HG02943 (cell line): ENCODE data around the gene TAF3.
"Not testable (repeated sequence)": the region's sequence is repeated elsewhere in the genome, so short reads cannot be mapped to it uniquely, and the experiment has no call there.

Source experiments
- ATAC-seq: cut with Tn5 transposase; IDR thresholded peaks from one replicate; pipeline ENCODE4 v1.9.1; 2021; ENCODE audit warnings: mild to moderate bottlenecking, low read depth, moderate library complexity; ENCODE audit not compliant: unreplicated experiment

The TAF3 gene

DNA sequence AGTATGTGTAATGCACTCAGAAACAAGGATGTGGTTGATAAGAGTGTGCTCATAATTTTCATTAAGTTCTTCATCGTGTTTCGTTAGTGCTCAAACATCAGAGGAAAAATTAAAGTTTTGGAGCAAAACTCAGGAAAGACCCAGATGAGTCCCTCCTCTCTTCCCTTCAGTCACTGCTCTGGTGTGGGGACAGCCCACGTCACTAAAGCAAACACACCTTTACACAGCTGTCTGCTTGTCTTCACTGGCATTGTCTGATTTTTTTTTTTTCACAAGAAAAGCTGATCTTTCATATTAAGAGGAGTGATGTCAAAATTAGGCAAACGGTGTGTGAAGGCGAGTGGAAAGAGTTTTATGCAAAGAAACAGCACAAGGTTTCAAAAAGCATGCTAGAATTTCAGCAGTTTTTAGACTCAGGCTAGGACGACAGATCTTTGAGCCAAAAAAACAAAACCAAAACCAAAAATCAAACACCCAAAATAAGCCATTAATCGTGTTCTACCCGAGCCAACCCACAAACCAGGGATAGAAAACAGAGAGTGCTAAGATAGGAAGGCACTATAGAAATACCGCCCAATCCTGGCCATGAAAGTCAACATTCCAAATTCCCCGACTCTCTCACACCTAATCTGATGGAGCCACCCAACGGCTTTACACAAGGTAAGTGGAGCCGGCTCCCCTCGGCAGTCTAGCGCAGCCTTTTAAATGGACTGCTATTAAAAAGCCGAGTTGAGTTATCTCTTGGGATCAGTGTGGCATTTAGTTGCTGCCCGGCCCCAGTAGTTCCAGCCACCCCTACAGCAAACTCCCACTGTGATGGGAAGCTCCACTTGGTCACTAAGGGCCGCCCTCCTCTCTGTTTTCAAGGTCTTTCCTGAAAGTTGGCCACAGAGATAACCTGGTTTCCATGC, 208.3 kb downstream of the TAF3 start:
- no peak for ATAC-seq

- not testable (repeated sequence) for ATAC-seq
Observed at GRCh38 chr10:8031211-8031610, 212.9 kb downstream of the TAF3 start.

DNA sequence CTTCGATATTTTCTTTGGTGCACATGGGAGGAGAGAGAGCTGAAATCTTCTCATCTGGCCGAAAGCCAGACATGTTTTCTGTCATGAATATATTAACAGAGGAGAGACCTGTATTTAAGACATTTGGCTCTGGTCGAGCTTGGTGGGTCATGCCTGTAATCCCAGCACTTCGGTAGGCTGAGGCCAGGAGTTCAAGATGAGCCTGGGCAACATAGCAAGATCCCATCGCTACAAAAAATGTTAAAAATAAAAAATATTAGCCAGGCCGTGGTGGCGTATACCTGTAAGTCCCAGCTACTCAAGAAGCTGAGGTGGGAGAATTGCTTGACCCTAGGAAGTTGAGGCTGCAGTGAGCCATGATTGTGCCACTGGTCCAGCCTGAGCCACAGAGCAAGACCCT, 214.3 kb downstream of the TAF3 start:
- ATAC-seq = no peak

DNA sequence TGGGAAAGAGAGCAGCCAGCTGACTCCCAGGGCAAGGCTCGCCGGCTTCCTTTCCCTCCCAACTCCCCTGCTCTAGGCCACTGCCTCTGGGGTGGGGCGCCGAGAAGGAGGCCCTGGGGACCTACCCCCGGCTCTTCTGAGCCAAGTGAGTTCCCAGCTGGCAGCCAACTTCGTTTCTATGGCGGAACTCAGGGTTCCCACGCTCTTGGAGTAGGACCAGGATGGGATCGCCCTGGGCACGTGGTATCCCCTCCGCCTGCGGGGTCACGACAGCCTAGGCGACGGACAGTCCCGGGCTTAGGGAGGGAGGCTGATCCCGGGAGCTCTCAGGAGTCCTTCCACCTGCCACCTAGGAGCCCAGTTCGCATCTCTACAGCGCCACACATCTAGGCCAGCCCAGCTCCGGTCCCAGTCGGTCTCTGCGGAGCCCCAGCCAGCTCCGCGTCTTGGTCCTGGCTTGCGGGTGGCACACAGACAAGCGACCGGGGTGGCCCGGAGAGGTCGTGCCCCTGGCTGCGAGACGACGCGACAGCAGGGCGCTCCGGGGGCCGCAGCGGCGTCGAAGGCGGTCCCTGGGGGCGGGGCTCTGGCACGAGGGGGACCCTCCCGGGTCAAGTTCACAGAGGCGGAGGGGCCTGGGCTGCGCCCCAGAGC, 215.6 kb downstream of the TAF3 start:
- no peak for ATAC-seq

DNA sequence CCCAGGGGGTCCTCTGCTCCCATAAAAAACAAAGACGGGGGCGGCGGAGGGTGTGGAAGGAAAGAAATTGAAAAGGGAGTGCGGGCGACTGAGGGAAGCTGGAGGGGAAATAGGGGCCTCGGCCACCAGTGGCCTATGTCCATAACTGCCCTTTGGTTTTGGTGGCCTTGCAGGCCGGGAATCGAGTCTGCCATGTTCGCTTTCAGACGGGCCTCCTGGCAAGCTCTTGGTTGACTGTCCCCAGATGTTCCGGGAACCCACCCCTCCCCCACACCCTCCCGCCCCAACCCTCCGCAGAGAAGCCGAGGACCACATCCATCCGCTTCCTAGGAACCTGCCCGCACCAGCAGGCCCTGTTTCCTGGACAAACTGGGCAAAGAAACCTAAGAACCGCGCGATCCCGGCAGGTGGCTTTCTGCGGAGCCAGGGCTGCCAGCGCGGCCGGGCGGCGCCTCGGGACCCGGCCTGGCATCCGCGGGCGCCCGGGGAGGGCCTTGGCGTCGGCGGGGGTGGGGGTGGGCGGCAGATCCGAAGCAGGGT, 216.2 kb downstream of the TAF3 start:
- ATAC-seq = no peak

DNA sequence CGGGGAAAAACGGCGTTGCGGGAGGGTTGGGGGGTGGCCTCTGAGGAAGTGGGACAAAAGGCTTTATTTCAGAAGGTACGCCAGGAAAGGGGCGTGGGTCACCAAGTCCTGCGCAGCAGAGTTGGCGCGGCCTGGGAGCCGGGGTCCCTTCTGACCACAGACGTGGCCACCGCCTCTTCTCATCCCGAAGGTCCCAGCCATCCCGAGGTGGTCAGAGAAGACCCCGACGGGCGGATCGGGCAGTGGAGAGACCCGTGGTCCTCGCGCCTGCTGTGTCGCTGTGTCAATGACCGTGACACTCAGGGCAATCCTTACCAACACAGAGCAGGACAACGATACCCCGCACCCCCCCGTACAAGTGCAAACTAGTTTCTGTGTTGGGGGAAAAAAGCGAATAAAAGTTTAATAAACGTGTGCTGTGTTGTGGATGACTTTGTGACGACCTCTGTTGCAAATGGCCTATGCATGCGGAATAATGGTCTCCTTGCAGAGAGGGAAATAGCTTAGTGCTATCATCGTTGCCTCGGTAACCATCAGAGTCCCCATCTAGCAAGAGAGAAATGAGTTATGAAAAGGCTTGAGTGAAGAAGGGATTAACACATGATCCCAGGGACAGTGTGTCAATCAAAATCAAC, 216.8 kb downstream of the TAF3 start:
- ATAC-seq = no peak

GRCh38 chr10:8035641-8036470, 217.6 kb downstream of the TAF3 start:
- ATAC-seq = no peak

DNA sequence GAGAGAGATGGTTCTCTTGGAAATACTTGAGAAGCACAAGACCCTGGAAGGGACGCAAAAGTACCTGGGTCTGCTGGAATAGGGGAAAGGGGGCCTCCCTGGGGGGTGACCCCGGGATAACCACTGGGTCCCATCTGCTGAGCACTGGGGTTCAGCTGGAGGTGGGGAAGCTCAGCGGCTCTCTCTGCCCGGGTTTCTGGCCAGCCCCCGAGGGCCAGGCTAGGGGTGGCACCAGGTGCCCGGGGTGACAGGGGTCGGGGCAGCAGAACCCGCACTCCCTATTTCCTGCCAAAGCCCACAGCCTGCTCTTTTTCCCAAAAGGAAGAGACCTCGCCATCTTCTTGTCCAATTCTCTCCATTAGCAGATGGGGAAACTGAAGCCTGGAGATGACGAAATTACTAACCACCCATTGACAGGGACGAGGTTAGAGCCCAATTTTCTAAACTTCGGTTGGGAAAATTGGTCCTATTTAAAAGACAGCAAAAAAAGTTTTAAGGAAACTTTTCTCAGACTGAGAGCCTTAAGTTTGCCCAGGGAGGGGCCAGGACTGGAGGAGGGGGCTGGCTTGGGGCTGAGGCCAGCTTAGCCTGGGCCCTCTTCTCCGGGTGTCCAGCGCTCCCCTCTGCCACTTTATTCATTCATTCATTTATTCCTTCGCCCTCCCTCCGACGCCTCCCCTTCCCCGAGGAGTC, 218.3 kb downstream of the TAF3 start:
- ATAC-seq = no peak

GRCh38 chr10:8037199-8037801, 219.0 kb downstream of the TAF3 start:
- ATAC-seq = no peak

DNA sequence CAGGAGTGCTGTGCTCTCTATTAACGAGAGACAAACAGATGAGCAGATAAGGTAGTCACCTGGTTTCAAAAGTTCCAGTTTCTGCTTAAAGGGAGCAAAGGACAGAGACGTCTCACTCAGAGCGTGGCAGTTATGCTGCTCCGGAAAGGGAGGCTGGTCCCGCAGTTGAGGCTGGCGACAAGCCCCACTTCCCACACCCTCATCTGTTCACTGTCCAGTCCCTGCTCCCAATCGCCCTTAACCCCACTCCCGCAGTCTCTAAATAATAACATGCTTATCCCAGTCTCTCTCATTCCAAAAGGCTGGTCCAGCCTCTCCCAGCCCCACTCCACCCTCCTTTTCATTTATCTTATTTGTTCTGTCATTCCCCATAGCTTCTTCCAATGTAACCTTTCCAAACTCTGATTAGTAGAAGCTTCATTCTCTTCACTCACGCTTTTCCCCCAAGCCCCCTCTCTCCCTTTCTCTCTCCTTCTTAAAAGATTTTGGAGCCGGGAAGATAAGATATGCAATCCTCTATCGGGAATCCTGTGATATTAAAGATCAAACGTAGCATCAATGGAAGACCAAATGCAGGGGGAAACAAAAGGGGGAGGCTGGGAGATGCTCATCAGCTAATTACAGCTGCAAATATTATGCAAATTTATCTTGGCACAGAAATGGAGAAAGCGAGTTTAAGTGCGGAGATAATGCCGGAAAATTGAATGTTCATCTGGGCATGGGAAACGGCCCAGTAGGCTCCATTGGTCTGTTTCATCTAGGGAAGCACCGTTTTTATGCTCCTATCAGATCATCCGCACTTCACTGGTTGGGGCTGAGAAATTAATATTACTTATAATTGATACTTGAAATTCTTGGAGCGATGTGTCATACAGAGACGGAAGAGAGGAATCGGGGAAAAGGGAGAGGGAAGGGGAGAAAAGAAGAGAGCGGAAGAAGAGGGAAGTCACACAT, 219.9 kb downstream of the TAF3 start:
- ATAC-seq = no peak

GRCh38 chr10:8039321-8039881, 221.1 kb downstream of the TAF3 start:
- ATAC-seq = no peak

GRCh38 chr10:8040651-8041050, 222.3 kb downstream of the TAF3 start:
- ATAC-seq = no peak

- no peak for ATAC-seq
Observed at GRCh38 chr10:8041284-8041991, 223.1 kb downstream of the TAF3 start.

DNA sequence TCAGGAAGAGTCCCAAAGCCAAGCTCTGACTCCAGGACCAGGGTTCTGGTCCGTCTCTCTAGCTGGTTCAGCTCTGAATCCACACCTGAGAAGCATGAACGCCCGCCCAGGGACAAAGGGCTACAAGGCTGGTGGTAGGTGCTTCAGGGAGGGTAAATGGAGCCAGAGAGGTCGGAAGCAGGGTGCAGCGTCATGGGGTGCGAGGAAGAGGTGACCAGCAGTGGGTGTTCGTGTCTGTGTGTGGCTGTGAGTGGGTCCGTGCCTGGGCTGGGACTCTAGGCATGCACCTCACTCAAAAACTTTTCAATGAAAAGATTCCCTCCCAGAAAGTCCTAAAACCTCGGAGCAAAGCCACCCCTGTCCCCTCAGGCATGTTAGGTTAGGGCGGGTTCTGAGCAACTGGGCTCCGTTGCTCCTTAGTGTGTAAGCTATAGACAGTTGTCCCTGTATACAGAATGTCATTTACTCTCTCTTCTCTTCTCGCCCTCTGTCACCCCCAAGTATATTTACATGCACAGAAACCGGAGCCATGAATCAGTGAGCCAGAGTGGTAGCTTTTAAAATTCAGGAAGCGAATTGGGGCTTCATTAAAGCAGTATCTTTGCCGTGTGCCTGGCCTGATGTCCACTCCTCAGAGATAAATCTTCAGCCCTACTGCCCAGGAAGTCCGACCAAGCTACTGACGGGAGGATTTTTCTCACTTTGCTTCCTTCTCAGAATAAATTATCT, 223.9 kb downstream of the TAF3 start:
- ATAC-seq = no peak

DNA sequence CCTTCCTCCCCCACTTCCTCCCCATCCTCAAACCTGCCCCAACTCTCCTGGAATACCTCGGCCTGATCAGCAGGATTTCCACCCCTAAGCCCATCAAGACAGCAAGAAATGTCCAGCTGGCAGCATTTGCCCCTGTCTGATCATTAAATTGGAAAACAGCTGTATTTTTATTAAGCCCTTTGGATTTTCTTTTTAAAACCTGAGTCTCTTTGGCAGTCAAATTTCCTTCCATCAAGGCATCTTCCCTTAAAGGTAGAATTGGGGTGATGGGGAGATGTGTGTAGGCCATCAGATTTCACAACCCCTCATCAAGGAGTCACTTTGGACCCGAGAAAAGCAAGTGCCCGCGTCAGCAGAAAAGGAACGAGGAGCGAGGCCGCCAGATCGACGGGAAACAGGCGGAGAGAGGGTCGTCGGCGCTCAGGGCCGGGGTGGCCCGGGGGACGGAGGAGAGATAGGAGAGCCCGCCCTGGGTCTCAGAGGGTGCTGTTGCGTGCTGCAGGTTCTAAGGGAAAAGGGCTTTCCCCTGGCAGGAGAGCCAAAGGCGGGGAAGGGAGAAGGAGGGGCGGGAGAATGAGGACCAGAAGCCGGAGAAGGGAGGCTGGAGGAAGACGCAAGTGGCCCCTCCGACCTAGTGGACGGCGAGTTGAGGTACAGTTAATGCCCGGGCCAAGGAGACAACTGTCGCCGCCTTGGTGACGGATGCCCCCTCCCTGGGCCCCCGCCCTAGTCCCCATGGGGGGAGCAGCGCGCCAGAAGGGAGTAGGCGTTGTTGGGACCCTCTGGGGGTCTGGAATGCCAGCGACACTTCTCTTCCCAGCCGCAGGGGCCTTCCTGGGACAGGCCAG, 224.6 kb downstream of the TAF3 start:
- ATAC-seq = no peak
